ENCODE data around the gene TRIM9. TPM values are rescaled to one million over a fixed set of nuclear protein-coding genes. Genes with fewer than 3 reads are reported as not detected.

Gene TRIM9
- total RNA-seq, 1 donor from 2014 or later = 19.7 TPM

GRCh38 chr14:51092965-51093364, 1.9 kb downstream of the TRIM9 start:
- Mint-ChIP-seq H3K4me1 (peaks cover 39% of the 10 kb centered on the region), H3K27ac (ENCODE audit: unreplicated experiment) (no peak overlapping the region), H3K27me3 (ENCODE audit: low read depth) (peaks cover 20% of the 10 kb centered on the region), H3K9me3 (no peaks in the 10 kb centered on the region), H3K4me3 (peak overlapping the region; percentile 97), H3K36me3 (ENCODE audit: low read depth) (no peaks in the 10 kb centered on the region)
- no peak for TF ChIP-seq CTCF (conservative IDR thresholded peaks at IDR 0.05)
- DNase-seq (ENCODE audit: low read depth, low spot score) = no peak

GRCh38 chr14:51089278-51089677, 5.6 kb downstream of the TRIM9 start:
- no peak for DNase-seq (ENCODE audit: low read depth, low spot score)
- Mint-ChIP-seq H3K27me3 (ENCODE audit: low read depth) (peaks cover 12% of the 10 kb centered on the region), H3K36me3 (ENCODE audit: low read depth) (no peaks in the 10 kb centered on the region), H3K9me3 (no peaks in the 10 kb centered on the region), H3K4me3 (no peak overlapping the region), H3K4me1 (peaks cover 21% of the 10 kb centered on the region), H3K27ac (ENCODE audit: unreplicated experiment) (no peak overlapping the region)
- no peak for TF ChIP-seq CTCF (conservative IDR thresholded peaks at IDR 0.05)

DNA sequence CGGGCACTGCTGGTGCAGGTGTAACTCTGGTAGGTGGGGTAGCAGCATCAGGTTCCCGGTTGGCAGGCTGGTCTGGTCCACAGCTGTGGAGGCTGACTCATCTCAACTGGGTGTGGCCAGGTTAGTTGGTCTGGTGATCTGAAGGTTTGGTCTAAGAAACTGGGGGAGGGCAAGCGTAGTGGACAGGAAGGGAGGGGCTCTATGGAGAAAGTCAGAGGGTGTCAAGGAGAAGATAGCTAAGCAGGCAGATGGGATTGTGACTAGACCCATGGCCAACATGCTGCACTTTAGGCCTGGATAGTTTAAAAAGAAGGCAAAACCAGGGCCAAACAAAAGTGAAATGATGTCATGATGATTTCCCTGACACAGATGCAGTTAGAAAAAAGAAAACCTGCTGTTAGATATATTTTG, 7.9 kb downstream of the TRIM9 start:
- no peak for TF ChIP-seq CTCF (conservative IDR thresholded peaks at IDR 0.05)
- Mint-ChIP-seq H3K4me3 (no peak overlapping the region), H3K27me3 (ENCODE audit: low read depth) (no peaks in the 10 kb centered on the region), H3K27ac (ENCODE audit: unreplicated experiment) (no peak overlapping the region), H3K4me1 (peaks cover 5% of the 10 kb centered on the region), H3K9me3 (no peaks in the 10 kb centered on the region), H3K36me3 (ENCODE audit: low read depth) (no peaks in the 10 kb centered on the region)
- DNase-seq (ENCODE audit: low read depth, low spot score) = no peak

- no peak overlapping the region for H3K4me3 Mint-ChIP-seq
- H3K27me3 Mint-ChIP-seq (ENCODE audit: low read depth) = no peaks in the 10 kb centered on the region
- no peak for DNase-seq (ENCODE audit: low read depth, low spot score)
- no peak overlapping the region for H3K27ac Mint-ChIP-seq (ENCODE audit: unreplicated experiment)
- H3K9me3 Mint-ChIP-seq = no peaks in the 10 kb centered on the region
- no peak for TF ChIP-seq CTCF (conservative IDR thresholded peaks at IDR 0.05)
- no peaks in the 10 kb centered on the region for H3K36me3 Mint-ChIP-seq (ENCODE audit: low read depth)
- H3K4me1 Mint-ChIP-seq = no peaks in the 10 kb centered on the region
Observed at GRCh38 chr14:51086044-51086443, 8.9 kb downstream of the TRIM9 start.

- no peaks in the 10 kb centered on the region for H3K9me3 Mint-ChIP-seq
- H3K27me3 Mint-ChIP-seq (ENCODE audit: low read depth) = no peaks in the 10 kb centered on the region
- no peaks in the 10 kb centered on the region for H3K36me3 Mint-ChIP-seq (ENCODE audit: low read depth)
- no peak overlapping the region for H3K4me3 Mint-ChIP-seq
- H3K27ac Mint-ChIP-seq (ENCODE audit: unreplicated experiment) = no peak overlapping the region
- no peak for TF ChIP-seq CTCF (conservative IDR thresholded peaks at IDR 0.05)
- no peak for DNase-seq (ENCODE audit: low read depth, low spot score)
- H3K4me1 Mint-ChIP-seq = no peaks in the 10 kb centered on the region
Observed at GRCh38 chr14:51084962-51085361, 9.9 kb downstream of the TRIM9 start.

GRCh38 chr14:51084507-51084906, 10.4 kb downstream of the TRIM9 start:
- Mint-ChIP-seq H3K9me3 (no peaks in the 10 kb centered on the region), H3K4me3 (no peak overlapping the region), H3K4me1 (no peaks in the 10 kb centered on the region), H3K36me3 (ENCODE audit: low read depth) (no peaks in the 10 kb centered on the region), H3K27me3 (ENCODE audit: low read depth) (no peaks in the 10 kb centered on the region), H3K27ac (ENCODE audit: unreplicated experiment) (no peak overlapping the region)
- TF ChIP-seq CTCF (conservative IDR thresholded peaks at IDR 0.05) = no peak
- no peak for DNase-seq (ENCODE audit: low read depth, low spot score)
